GM10266 (cell line): Measurements from ENCODE around the gene OSBPL5.

Source experiments
- DNase-seq: peaks from one replicate; pipeline ENCODE4 v3.0.0; 2012; ENCODE audit errors: extremely low spot score
- TF ChIP-seq, protein P1 (sequence below): IDR thresholded peaks from 2 replicates; pipeline ENCODE4 v1.5.1; 2012; ENCODE audit warnings: mild to moderate bottlenecking, low read depth; ENCODE audit not compliant: control insufficient read depth, insufficient read depth; ENCODE audit errors: missing control alignments

Gene OSBPL5

DNA sequence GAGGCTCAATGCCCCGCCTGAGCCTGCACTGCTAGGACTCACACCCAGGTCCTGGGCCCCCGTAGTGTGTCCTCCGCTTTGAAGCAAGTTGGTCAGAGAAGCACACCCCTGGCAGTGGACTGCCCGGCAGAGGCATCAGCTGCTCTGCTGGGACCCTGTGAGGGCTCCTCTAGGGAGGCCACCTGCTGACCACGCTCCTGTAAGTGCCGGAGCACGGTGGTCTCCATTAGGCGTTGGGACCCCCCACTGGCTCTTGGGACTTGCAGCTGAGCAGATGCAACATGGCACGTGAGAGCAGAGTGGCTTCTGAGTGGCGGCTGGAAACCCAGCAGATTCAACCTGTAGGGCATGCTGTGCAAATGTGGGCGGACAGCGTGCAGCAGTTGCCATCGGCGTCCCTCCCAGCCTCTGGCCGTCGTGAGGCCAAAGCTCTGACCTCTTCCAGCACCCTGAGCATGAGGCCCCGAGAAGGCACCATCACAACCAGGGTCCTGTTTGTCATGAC is 36.6 kb upstream of the OSBPL5 start:
- TF ChIP-seq, protein P1, sequence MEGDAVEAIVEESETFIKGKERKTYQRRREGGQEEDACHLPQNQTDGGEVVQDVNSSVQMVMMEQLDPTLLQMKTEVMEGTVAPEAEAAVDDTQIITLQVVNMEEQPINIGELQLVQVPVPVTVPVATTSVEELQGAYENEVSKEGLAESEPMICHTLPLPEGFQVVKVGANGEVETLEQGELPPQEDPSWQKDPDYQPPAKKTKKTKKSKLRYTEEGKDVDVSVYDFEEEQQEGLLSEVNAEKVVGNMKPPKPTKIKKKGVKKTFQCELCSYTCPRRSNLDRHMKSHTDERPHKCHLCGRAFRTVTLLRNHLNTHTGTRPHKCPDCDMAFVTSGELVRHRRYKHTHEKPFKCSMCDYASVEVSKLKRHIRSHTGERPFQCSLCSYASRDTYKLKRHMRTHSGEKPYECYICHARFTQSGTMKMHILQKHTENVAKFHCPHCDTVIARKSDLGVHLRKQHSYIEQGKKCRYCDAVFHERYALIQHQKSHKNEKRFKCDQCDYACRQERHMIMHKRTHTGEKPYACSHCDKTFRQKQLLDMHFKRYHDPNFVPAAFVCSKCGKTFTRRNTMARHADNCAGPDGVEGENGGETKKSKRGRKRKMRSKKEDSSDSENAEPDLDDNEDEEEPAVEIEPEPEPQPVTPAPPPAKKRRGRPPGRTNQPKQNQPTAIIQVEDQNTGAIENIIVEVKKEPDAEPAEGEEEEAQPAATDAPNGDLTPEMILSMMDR = no peak
- DNase-seq = no peak

GRCh38 chr11:3201112-3201581 is 36.0 kb upstream of the OSBPL5 start:
- TF ChIP-seq, protein P1 = no peak
- no peak for DNase-seq

DNA sequence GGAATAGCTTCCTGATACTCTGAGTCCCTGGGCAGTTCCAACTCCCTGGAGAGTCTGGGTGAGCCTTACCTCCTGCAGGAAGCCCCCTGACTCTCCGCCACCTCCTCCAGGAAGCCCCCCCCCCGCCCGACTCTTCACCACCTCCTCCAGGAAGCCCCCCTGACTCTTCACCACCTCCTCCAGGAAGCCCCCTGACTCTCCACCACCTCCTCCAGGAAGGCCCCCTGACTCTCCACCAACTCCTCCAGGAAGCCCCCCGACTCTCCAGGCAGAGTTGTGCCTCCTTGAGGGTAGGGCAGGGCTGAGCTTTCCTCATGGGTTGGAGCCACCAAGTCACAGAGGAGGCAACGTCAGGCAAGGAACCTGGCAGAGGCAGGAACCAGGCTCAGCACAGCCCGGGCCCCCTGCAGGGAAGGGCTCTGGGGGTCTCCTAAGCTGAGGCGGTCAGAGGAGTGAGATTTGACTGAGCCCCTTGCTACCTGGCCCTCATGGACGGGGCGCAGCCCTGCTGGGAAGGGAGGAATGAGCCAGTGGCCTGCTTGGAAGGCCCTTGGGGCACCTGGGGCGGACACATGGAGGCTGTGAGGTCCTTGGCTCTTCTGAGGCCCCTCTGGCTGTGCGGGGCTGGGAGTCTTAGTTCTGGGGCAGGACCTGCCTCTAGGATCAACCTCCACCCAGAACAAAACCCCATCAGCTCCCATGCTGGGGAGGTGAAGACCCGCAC is 35.4 kb upstream of the OSBPL5 start:
- TF ChIP-seq, protein P1 = no peak
- no peak for DNase-seq

DNA sequence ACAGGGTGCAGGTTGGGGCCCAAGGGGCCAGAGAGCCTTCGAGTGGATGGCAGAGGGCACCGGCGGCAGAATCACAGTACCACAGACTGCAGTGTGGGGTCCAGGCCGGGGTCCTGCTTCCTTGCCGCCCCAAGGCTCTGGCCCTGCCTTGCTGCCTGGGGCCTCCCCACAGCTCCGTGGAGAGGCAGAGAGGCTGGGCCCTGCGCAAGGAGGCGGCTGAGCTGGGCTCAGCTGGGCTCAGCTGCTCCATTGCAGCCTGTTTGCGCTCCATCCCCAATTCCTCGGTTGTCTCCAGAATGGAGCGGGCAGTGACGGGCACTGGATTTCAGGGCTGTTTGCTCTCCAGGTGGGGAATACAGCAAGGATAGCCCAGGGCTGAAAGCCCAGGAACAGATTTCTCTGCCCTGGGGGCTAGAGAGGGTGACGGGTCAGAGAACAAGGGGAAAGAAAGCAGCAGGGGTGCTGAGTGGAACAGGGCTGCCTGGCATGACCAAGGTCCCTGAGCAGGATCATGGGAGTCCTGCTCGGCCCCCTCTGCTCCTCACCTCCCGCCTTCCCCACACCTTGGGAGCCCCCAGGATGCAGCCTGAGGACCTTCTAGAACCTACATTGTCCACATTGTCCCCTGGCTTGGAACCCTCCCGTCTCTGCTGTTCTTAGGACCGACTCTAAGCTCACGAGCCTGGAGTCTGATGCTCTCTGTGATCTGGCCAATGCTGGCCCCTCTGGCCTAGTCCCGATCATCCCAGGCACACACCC is 34.6 kb upstream of the OSBPL5 start:
- TF ChIP-seq, protein P1 = no peak
- DNase-seq = no peak

- TF ChIP-seq, protein P1 = no peak
- DNase-seq = no peak
Measured at GRCh38 chr11:3198815-3199214, 33.7 kb upstream of the OSBPL5 start.

DNA sequence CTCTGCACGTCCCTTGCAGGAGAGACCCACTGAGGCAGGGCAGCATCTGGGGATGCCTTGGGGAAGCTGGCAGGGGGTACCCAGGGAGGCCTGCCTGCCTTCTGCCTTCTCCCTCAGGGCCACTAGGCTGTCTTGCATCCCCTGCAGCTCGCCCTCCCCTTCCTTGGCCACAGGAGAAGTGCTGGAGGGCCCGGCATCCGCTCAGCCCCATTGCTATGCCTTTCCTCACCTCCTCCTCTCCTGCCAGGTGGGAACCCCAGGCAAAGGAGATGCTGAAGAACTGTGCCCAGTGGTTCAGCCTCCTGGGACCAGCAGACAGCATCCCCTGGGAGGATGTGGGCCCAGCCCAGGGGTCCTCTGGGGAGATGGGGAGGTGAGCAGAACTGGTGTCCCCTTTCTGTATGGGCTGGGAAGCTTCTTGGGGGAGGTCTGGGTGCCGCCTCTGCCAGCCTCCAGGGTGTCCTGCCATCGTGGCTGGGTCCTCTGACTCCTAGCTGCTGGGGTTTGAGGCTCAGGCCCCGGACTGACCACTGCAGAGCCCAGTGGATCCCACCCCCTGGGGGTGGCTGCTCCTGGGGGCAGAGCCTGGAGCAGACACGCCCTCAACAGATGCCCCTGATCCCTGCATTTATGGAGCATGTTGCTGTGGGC is 32.9 kb upstream of the OSBPL5 start:
- TF ChIP-seq, protein P1 = no peak
- no peak for DNase-seq
